Measurements from ENCODE around the gene EPHB6. TPM values are rescaled to one million over a fixed set of nuclear protein-coding genes. Genes with fewer than 3 reads are reported as not detected.

Gene EPHB6
- total RNA-seq, 1 donor: 11.0 TPM

- no peak overlapping the region for H3K4me3 ChIP-seq (ENCODE audit: low read depth, low read length)
- no peak for DNase-seq (ENCODE audit: low read depth)
- TF ChIP-seq CTCF (IDR thresholded peaks at IDR 0.05; ENCODE audit: insufficient read depth, low read length): no peak
These were observed 40.4 kb upstream of the EPHB6 start for GRCh38 chr7:142814451-142814850.

- no peak for DNase-seq (ENCODE audit: low read depth)
- no peak for TF ChIP-seq CTCF (IDR thresholded peaks at IDR 0.05; ENCODE audit: insufficient read depth, low read length)
- H3K4me3 ChIP-seq (ENCODE audit: low read depth, low read length): no peak overlapping the region
These were observed 39.7 kb upstream of the EPHB6 start for GRCh38 chr7:142815134-142815533.

GRCh38 chr7:142817506-142817905 lies 37.4 kb upstream of the EPHB6 start:
- no peak for TF ChIP-seq CTCF (IDR thresholded peaks at IDR 0.05; ENCODE audit: insufficient read depth, low read length)
- H3K4me3 ChIP-seq (ENCODE audit: low read depth, low read length): no peak overlapping the region
- DNase-seq (ENCODE audit: low read depth): peak; percentile 38

- no peak for TF ChIP-seq CTCF (IDR thresholded peaks at IDR 0.05; ENCODE audit: insufficient read depth, low read length)
- no peak overlapping the region for H3K4me3 ChIP-seq (ENCODE audit: low read depth, low read length)
- DNase-seq (ENCODE audit: low read depth): no peak
These were observed 35.3 kb upstream of the EPHB6 start for GRCh38 chr7:142819530-142819929.

- no peak overlapping the region for H3K4me3 ChIP-seq (ENCODE audit: low read depth, low read length)
- no peak for DNase-seq (ENCODE audit: low read depth)
- no peak for TF ChIP-seq CTCF (IDR thresholded peaks at IDR 0.05; ENCODE audit: insufficient read depth, low read length)
These were observed 32.2 kb upstream of the EPHB6 start for GRCh38 chr7:142822714-142823113.

- TF ChIP-seq CTCF (IDR thresholded peaks at IDR 0.05; ENCODE audit: insufficient read depth, low read length): no peak
- DNase-seq (ENCODE audit: low read depth): no peak
- no peak overlapping the region for H3K4me3 ChIP-seq (ENCODE audit: low read depth, low read length)
These were observed 26.9 kb upstream of the EPHB6 start for GRCh38 chr7:142827951-142828500.

GRCh38 chr7:142832417-142832816 lies 22.5 kb upstream of the EPHB6 start:
- H3K4me3 ChIP-seq (ENCODE audit: low read depth, low read length): no peak overlapping the region
- TF ChIP-seq CTCF (IDR thresholded peaks at IDR 0.05; ENCODE audit: insufficient read depth, low read length): no peak
- peak; percentile 47 for DNase-seq (ENCODE audit: low read depth)
